NCI-H1417 treated with DMSO at 0.1 percent for 48 hours (cell line): Measurements from ENCODE around the gene MEMO1.
"Not testable (repeated sequence)": the region's sequence is repeated elsewhere in the genome, so short reads cannot be mapped to it uniquely, and the experiment has no call there.

Experiments used
- DNase-seq: peaks from one replicate; lab custom pipeline; 2025; lab: John Stamatoyannopoulos, UW

The MEMO1 gene

GRCh38 chr2:31998731-31999383 is 12.0 kb downstream of the MEMO1 start:
- DNase-seq = no peak

- no peak for DNase-seq
Measured at GRCh38 chr2:31997653-31998052, 13.2 kb downstream of the MEMO1 start.

- DNase-seq = no peak
Measured at GRCh38 chr2:31996571-31997150, 14.1 kb downstream of the MEMO1 start.

- DNase-seq = no peak
Measured at GRCh38 chr2:31992934-31993333, 17.9 kb downstream of the MEMO1 start.

- DNase-seq = no peak
Measured at GRCh38 chr2:31992025-31992579, 18.7 kb downstream of the MEMO1 start.

- no peak for DNase-seq
Measured at GRCh38 chr2:31989946-31990345, 20.9 kb downstream of the MEMO1 start.

GRCh38 chr2:31987454-31988220 is 23.2 kb downstream of the MEMO1 start:
- no peak for DNase-seq

GRCh38 chr2:31986906-31987305 is 23.9 kb downstream of the MEMO1 start:
- no peak for DNase-seq

- DNase-seq = no peak
Measured at GRCh38 chr2:31983762-31984467, 26.9 kb downstream of the MEMO1 start.

- DNase-seq = no peak
Measured at GRCh38 chr2:31980674-31981356, 30.0 kb downstream of the MEMO1 start.

GRCh38 chr2:31979956-31980355 is 30.9 kb downstream of the MEMO1 start:
- DNase-seq = no peak

GRCh38 chr2:31979018-31979417 is 31.8 kb downstream of the MEMO1 start:
- DNase-seq = no peak

- DNase-seq = no peak
Measured at GRCh38 chr2:31978436-31978835, 32.4 kb downstream of the MEMO1 start.

- no peak for DNase-seq
Measured at GRCh38 chr2:31973665-31974064, 37.1 kb downstream of the MEMO1 start.

- no peak for DNase-seq
Measured at GRCh38 chr2:31972059-31972458, 38.7 kb downstream of the MEMO1 start.

GRCh38 chr2:31969178-31969577 is 41.6 kb downstream of the MEMO1 start:
- no peak for DNase-seq

GRCh38 chr2:31967790-31968189 is 43.0 kb downstream of the MEMO1 start:
- no peak for DNase-seq

GRCh38 chr2:31966402-31966801 is 44.4 kb downstream of the MEMO1 start:
- DNase-seq = not testable (repeated sequence)

- no peak for DNase-seq
Measured at GRCh38 chr2:31965094-31965493, 45.7 kb downstream of the MEMO1 start.

- DNase-seq = no peak
Measured at GRCh38 chr2:31962757-31963361, 47.9 kb downstream of the MEMO1 start.

- no peak for DNase-seq
Measured at GRCh38 chr2:31958140-31958717, 52.6 kb downstream of the MEMO1 start.
